Ectodermal cell (in vitro differentiated cells): ENCODE measurements around the gene GPR156.

Experiments used
- H3K27ac ChIP-seq: 2 replicates; pipeline ENCODE4 v1.7.0; 2013; ENCODE audit warnings: mild to moderate bottlenecking, low read depth, low read length; ENCODE audit not compliant: insufficient read depth, poor library complexity, severe bottlenecking
- H3K27me3 ChIP-seq: 2 replicates; pipeline ENCODE4 v1.7.0; 2013; ENCODE audit warnings: mild to moderate bottlenecking, low read length; ENCODE audit not compliant: insufficient read depth, control insufficient read depth, poor library complexity, severe bottlenecking
- H3K36me3 ChIP-seq: one replicate; pipeline ENCODE4 v1.7.0; 2013; ENCODE audit warnings: low read length; ENCODE audit not compliant: control insufficient read depth, insufficient read depth
- H3K4me1 ChIP-seq: one replicate; pipeline ENCODE4 v1.7.0; 2013; ENCODE audit warnings: low read length; ENCODE audit not compliant: control insufficient read depth, insufficient read depth
- H3K4me3 ChIP-seq: 2 replicates; pipeline ENCODE4 v1.7.0; 2013; ENCODE audit warnings: low read depth, low read length, control low read depth; ENCODE audit not compliant: insufficient read depth
- H3K9me3 ChIP-seq: 2 replicates; pipeline ENCODE4 v1.7.0; 2013; ENCODE audit warnings: mild to moderate bottlenecking, low read length, moderate library complexity; ENCODE audit not compliant: control insufficient read depth
- WGBS, 2 experiments: methylation state at CpG; one replicate each; pipeline ENCODE4 v1.1.7; 2013; ENCODE audit warnings: missing lambda C conversion rate in 2 of 2; 5-methylcytosine and 5-hydroxymethylcytosine counted together

The GPR156 gene

DNA sequence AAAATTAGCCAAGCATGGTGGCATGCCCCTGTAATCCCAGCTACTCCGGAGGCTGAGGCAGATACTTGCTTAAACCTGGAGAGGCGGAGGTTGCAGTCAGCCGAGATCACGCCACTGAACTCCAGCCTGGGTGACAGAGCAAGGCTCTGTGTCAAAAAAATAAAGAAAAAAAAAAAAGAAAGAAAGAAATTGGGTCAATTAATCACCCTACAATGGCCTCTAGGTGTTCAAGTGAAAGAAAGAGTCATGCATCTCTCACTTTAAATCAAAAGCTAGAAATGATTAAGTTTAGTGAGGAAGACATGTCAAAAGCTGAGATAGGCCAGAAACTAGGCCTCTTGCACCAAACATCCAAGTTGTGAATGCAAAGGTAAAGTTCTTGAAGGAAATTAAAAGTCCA is 145.9 kb downstream of the GPR156 start:
- no peaks in the 10 kb centered on the region for H3K9me3 ChIP-seq
- 89 to 93% methylated on average over 4 of the region's 4 CpGs for WGBS, 2 experiments
- no peak overlapping the region for H3K4me3 ChIP-seq
- no peaks in the 10 kb centered on the region for H3K27me3 ChIP-seq
- no peak overlapping the region for H3K27ac ChIP-seq
- no peaks in the 10 kb centered on the region for H3K4me1 ChIP-seq
- H3K36me3 ChIP-seq: no peaks in the 10 kb centered on the region

DNA sequence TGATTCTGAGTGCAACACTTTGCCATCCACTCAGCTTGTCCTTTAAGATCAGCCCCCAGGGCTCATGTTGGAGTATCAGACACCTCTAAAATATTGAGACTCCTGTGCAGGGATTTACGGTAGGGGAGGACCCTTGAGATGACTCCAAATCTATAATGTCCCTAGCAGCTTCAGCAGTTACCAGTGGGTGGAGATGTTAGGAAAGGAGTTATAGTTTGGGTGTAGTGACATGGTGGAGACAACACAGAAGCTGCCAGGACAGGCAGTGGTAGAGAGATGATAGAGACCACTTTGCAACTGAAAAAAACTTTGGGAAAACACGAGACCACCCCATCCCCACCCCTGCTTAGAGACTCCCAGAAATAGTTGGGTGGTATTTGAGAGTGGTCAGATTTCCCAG is 147.5 kb downstream of the GPR156 start:
- no peaks in the 10 kb centered on the region for H3K4me1 ChIP-seq
- 71 to 89% methylated on average over 1 to 2 of the region's 2 CpGs for WGBS, 2 experiments
- H3K27ac ChIP-seq: no peak overlapping the region
- no peaks in the 10 kb centered on the region for H3K27me3 ChIP-seq
- H3K4me3 ChIP-seq: no peak overlapping the region
- H3K9me3 ChIP-seq: no peaks in the 10 kb centered on the region
- no peaks in the 10 kb centered on the region for H3K36me3 ChIP-seq

DNA sequence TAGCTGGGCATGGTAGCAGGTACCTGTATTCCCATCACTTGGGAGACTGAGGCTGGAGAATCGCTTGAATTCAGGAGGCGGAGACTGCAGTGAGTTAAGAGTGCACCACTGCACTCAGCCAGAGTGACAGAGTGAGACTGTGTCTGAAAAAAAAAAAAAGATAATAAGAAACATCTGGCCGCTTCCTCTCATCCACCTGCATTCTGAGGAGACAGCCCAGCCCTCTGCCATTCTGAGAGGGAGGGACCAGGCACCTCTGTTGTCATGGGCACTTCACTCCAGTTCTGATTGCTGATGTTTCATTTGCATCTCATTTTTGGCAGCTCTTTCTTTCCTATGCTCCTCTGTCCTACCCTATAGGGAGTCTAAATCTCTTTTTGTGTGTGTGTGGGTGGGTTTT is 154.4 kb downstream of the GPR156 start:
- Histone ChIP-seq H3K27ac (no peak overlapping the region), H3K27me3 (no peaks in the 10 kb centered on the region), H3K4me3 (no peak overlapping the region), H3K9me3 (no peaks in the 10 kb centered on the region), H3K4me1 (no peaks in the 10 kb centered on the region), H3K36me3 (no peaks in the 10 kb centered on the region)
- WGBS, 2 experiments: 91 to 92% methylated on average over 3 of the region's 3 CpGs

DNA sequence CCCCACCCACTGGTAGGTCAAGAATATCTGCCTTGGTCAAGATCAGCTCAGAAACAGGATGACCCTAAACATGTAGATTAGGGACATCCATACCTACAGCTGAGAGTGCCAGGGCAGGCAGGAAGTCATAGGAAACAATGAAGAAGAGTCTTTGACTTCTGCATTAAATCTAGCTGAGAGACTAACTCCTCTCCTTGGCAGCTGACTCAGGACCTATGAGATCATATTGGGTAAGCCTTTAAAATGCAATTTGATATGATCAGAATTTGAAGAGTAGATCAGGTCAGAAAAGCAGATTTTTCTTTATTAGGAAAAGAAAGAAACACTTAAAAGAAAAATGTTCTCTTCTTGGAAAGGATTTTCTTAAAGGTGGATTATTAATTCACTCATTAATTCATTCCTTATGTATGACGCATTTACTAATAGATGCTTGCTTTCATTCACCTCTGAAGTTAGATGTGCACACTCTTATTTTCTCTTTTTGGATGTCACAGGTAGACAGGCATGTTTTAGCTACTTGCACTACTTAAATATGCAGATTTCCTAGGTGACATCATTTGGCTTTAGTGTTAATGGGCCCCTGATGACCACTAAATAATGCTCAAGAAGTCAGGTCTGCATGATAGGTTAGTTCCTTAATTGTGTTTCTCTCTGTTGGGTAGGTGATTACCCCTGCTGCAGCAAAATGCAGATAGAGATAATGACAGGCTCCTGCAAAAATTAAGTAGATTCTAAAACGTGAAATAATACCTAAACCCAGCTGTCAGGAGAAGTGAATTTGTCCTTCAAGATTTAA is 155.1 kb downstream of the GPR156 start:
- H3K27me3 ChIP-seq: no peaks in the 10 kb centered on the region
- no peak overlapping the region for H3K27ac ChIP-seq
- H3K4me3 ChIP-seq: no peak overlapping the region
- H3K4me1 ChIP-seq: no peaks in the 10 kb centered on the region
- H3K36me3 ChIP-seq: no peaks in the 10 kb centered on the region
- 94 to 95% methylated on average over 2 of the region's 2 CpGs for WGBS, 2 experiments
- no peaks in the 10 kb centered on the region for H3K9me3 ChIP-seq

DNA sequence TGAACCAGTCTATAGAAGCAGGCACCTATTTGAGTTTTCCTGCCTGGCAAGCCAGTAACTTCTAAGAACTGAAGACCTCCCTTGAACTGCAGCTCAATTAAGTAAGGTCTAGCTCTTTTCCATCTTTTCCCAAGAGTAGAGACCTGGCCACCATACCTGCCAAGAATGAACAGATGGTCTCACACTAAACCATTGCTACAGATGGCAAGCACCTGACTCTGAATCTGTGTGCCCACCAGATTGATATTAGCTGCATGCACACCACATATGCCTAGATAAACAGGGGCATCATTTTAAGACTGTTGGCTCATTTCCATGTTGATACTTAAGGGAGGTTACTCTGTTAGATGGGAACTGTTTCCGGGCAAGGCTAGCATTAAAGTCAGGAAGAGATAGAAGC is 156.0 kb downstream of the GPR156 start:
- no peaks in the 10 kb centered on the region for H3K27me3 ChIP-seq
- H3K4me1 ChIP-seq: no peaks in the 10 kb centered on the region
- no peak overlapping the region for H3K4me3 ChIP-seq
- H3K27ac ChIP-seq: no peak overlapping the region
- 90 to 98% methylated on average over 1 of the region's 1 CpG for WGBS, 2 experiments
- H3K36me3 ChIP-seq: no peaks in the 10 kb centered on the region
- H3K9me3 ChIP-seq: no peaks in the 10 kb centered on the region

DNA sequence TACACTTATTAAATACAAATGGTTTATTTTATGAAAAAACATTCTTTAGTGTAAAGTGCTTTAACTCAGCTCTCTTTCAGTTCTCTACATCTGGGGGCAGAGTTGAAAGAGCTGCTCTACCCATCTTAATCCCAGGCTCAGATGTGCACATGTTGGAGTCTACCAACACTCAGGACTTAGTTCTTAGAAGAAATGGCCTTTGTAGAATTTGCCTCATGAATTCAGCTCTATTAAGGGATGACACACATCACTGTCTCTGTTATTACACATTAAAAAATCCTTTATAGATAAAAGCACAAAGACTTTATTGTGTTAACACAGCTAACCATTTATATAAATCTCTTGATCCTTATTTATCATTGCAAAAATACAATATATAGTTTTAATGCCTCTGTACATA is 159.0 kb downstream of the GPR156 start:
- H3K9me3 ChIP-seq: no peaks in the 10 kb centered on the region
- H3K27ac ChIP-seq: no peak overlapping the region
- no peaks in the 10 kb centered on the region for H3K36me3 ChIP-seq
- H3K27me3 ChIP-seq: no peaks in the 10 kb centered on the region
- H3K4me1 ChIP-seq: no peaks in the 10 kb centered on the region
- no peak overlapping the region for H3K4me3 ChIP-seq

DNA sequence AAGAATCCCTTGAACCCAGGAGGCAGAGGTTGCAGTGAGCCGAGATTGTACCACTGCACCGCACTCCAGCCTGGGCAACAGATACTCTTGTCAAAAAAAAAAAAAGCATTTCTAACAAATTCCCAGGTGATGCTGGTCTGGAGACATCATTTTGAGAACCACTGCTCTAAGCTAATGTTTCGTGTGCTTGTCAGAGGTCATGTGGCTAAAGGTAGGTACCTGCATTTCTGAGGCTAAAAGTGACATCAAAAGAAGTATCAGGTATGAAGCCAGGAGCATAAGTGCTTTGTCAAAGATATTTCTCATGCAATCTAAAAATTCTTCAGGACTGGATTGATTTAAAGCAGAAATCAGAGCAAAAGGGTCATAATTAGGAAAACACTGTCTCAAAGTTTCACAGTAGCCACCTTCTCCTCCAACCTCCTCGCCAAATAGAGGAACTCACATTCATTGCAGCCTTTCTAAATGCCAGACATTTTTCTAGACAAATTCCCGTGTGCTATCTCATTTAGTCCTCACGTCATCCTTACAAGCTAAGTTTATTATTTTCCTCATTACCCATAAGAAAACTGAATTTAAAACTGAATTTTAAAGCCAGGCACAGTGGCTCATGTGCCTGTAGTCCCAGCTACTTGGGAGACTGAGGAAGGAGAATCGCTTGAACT is 165.0 kb downstream of the GPR156 start:
- H3K9me3 ChIP-seq: no peaks in the 10 kb centered on the region
- no peaks in the 10 kb centered on the region for H3K4me1 ChIP-seq
- H3K27me3 ChIP-seq: no peaks in the 10 kb centered on the region
- no peak overlapping the region for H3K27ac ChIP-seq
- 92% methylated on average over 7 of the region's 7 CpGs for WGBS, 2 experiments
- H3K36me3 ChIP-seq: no peaks in the 10 kb centered on the region
- H3K4me3 ChIP-seq: no peak overlapping the region
